ENCODE measurements around the gene SPC25.

SPC25 gene

GRCh38 chr2:168854651-168855050 lies 35.6 kb downstream of the SPC25 start:
- Histone ChIP-seq H2BK120ac (ENCODE audit: low read depth, low read length) (no peak overlapping the region), H2AFZ (ENCODE audit: low read length) (no peak overlapping the region), H3K9ac (ENCODE audit: low read depth, low read length, poor library complexity) (no peak overlapping the region), H3K4ac (ENCODE audit: low read length) (no peak overlapping the region), H3K14ac (ENCODE audit: low read length) (no peak overlapping the region), H3K4me2 (ENCODE audit: insufficient read depth, low read length, poor library complexity, severe bottlenecking) (no peak overlapping the region), H4K91ac (ENCODE audit: low read depth, low read length, poor library complexity) (no peak overlapping the region), H3K4me3 (ENCODE audit: low read length in 2 of 2) (no peak overlapping the region), H3K27me3 (ENCODE audit: control insufficient read depth in 3 of 3, insufficient read depth in 3 of 3, low read depth in 1 of 3, low read length in 3 of 3) (no peaks in the 10 kb centered on the region), H3K18ac (ENCODE audit: low read length) (no peak overlapping the region), H3K9me3 (replicated peaks in 1 of 2; ENCODE audit: control insufficient read depth in 2 of 2, insufficient read depth in 1 of 2, low read depth in 1 of 2, low read length in 2 of 2) (no peaks in the 10 kb centered on the region), H3K79me1 (ENCODE audit: low read depth, low read length) (no peaks in the 10 kb centered on the region), H3K23ac (ENCODE audit: low read depth, low read length, poor library complexity) (no peak overlapping the region), H2AK5ac (ENCODE audit: low read depth, low read length) (no peak overlapping the region), H3K4me1 (ENCODE audit: control insufficient read depth in 2 of 2, insufficient read depth in 1 of 2, low read depth in 1 of 2, low read length in 2 of 2) (peaks cover 0 to 3% of the 10 kb centered on the region in 2 donors), H4K8ac (ENCODE audit: low read depth, low read length) (no peak overlapping the region), H2BK12ac (ENCODE audit: low read length) (no peak overlapping the region), H2BK5ac (ENCODE audit: low read length) (no peak overlapping the region), H3K27ac (replicated peaks; ENCODE audit: low read length) (no peak overlapping the region), H3K36me3 (replicated peaks in 1 of 2; ENCODE audit: control insufficient read depth in 2 of 2, insufficient read depth in 2 of 2, low read length in 2 of 2) (peaks cover 0 to 68% of the 10 kb centered on the region in 2 donors), H2BK15ac (ENCODE audit: low read length) (no peak overlapping the region)
- DNase-seq (ENCODE audit: low spot score) = no peak
- no CpG with 5 or more reads among the region's 5 CpGs for WGBS, 2 donors (ENCODE audit: extremely low coverage in 2 of 2, insufficient read length in 2 of 2, insufficient replicate concordance in 1 of 2)

- Histone ChIP-seq H2BK120ac (ENCODE audit: low read depth, low read length) (no peak overlapping the region), H3K79me1 (ENCODE audit: low read depth, low read length) (no peaks in the 10 kb centered on the region), H2AK5ac (ENCODE audit: low read depth, low read length) (no peak overlapping the region), H3K27me3 (ENCODE audit: control insufficient read depth in 3 of 3, insufficient read depth in 3 of 3, low read depth in 1 of 3, low read length in 3 of 3) (no peaks in the 10 kb centered on the region), H2BK15ac (ENCODE audit: low read length) (no peak overlapping the region), H3K4ac (ENCODE audit: low read length) (no peak overlapping the region), H4K91ac (ENCODE audit: low read depth, low read length, poor library complexity) (no peak overlapping the region), H2AFZ (ENCODE audit: low read length) (no peak overlapping the region), H3K4me2 (ENCODE audit: insufficient read depth, low read length, poor library complexity, severe bottlenecking) (no peak overlapping the region), H3K9me3 (replicated peaks in 1 of 2; ENCODE audit: control insufficient read depth in 2 of 2, insufficient read depth in 1 of 2, low read depth in 1 of 2, low read length in 2 of 2) (no peaks in the 10 kb centered on the region), H4K8ac (ENCODE audit: low read depth, low read length) (no peak overlapping the region), H3K4me1 (ENCODE audit: control insufficient read depth in 2 of 2, insufficient read depth in 1 of 2, low read depth in 1 of 2, low read length in 2 of 2) (peaks cover 0 to 3% of the 10 kb centered on the region in 2 donors), H3K14ac (ENCODE audit: low read length) (no peak overlapping the region), H3K18ac (ENCODE audit: low read length) (no peak overlapping the region), H3K27ac (replicated peaks; ENCODE audit: low read length) (no peak overlapping the region), H3K4me3 (ENCODE audit: low read length in 2 of 2) (no peak overlapping the region), H2BK5ac (ENCODE audit: low read length) (no peak overlapping the region), H3K36me3 (replicated peaks in 1 of 2; ENCODE audit: control insufficient read depth in 2 of 2, insufficient read depth in 2 of 2, low read length in 2 of 2) (peaks cover 0 to 57% of the 10 kb centered on the region in 2 donors), H3K23ac (ENCODE audit: low read depth, low read length, poor library complexity) (no peak overlapping the region), H3K9ac (ENCODE audit: low read depth, low read length, poor library complexity) (no peak overlapping the region), H2BK12ac (ENCODE audit: low read length) (no peak overlapping the region)
- no peak for DNase-seq (ENCODE audit: low spot score)
- no CpG with 5 or more reads among the region's 1 CpG for WGBS, 2 donors (ENCODE audit: extremely low coverage in 2 of 2, insufficient read length in 2 of 2, insufficient replicate concordance in 1 of 2)
These were observed 36.8 kb downstream of the SPC25 start for GRCh38 chr2:168853471-168853870.

GRCh38 chr2:168852481-168852880 lies 37.7 kb downstream of the SPC25 start:
- no peak overlapping the region for H2AK5ac ChIP-seq (ENCODE audit: low read depth, low read length)
- no peaks in the 10 kb centered on the region for H3K27me3 ChIP-seq (ENCODE audit: control insufficient read depth in 3 of 3, insufficient read depth in 3 of 3, low read depth in 1 of 3, low read length in 3 of 3)
- no peaks in the 10 kb centered on the region for H3K9me3 ChIP-seq (replicated peaks in 1 of 2; ENCODE audit: control insufficient read depth in 2 of 2, insufficient read depth in 1 of 2, low read depth in 1 of 2, low read length in 2 of 2)
- H2BK15ac ChIP-seq (ENCODE audit: low read length) = no peak overlapping the region
- no peak overlapping the region for H3K4me2 ChIP-seq (ENCODE audit: insufficient read depth, low read length, poor library complexity, severe bottlenecking)
- no peaks in the 10 kb centered on the region for H3K79me1 ChIP-seq (ENCODE audit: low read depth, low read length)
- H2BK5ac ChIP-seq (ENCODE audit: low read length) = no peak overlapping the region
- no peak for DNase-seq (ENCODE audit: low spot score)
- peaks cover 0 to 47% of the 10 kb centered on the region in 2 donors for H3K36me3 ChIP-seq (replicated peaks in 1 of 2; ENCODE audit: control insufficient read depth in 2 of 2, insufficient read depth in 2 of 2, low read length in 2 of 2)
- no peak overlapping the region for H3K9ac ChIP-seq (ENCODE audit: low read depth, low read length, poor library complexity)
- H3K4me1 ChIP-seq (ENCODE audit: control insufficient read depth in 2 of 2, insufficient read depth in 1 of 2, low read depth in 1 of 2, low read length in 2 of 2) = peaks cover 0 to 3% of the 10 kb centered on the region in 2 donors
- WGBS, 2 donors (ENCODE audit: extremely low coverage in 2 of 2, insufficient read length in 2 of 2, insufficient replicate concordance in 1 of 2) = no CpG with 5 or more reads among the region's 3 CpGs
- no peak overlapping the region for H3K4me3 ChIP-seq (ENCODE audit: low read length in 2 of 2)
- no peak overlapping the region for H2BK12ac ChIP-seq (ENCODE audit: low read length)
- H3K27ac ChIP-seq (replicated peaks; ENCODE audit: low read length) = no peak overlapping the region
- no peak overlapping the region for H3K18ac ChIP-seq (ENCODE audit: low read length)
- no peak overlapping the region for H2BK120ac ChIP-seq (ENCODE audit: low read depth, low read length)
- no peak overlapping the region for H3K4ac ChIP-seq (ENCODE audit: low read length)
- H4K91ac ChIP-seq (ENCODE audit: low read depth, low read length, poor library complexity) = no peak overlapping the region
- no peak overlapping the region for H3K14ac ChIP-seq (ENCODE audit: low read length)
- H4K8ac ChIP-seq (ENCODE audit: low read depth, low read length) = no peak overlapping the region
- H2AFZ ChIP-seq (ENCODE audit: low read length) = no peak overlapping the region
- no peak overlapping the region for H3K23ac ChIP-seq (ENCODE audit: low read depth, low read length, poor library complexity)

- Histone ChIP-seq H3K27me3 (ENCODE audit: control insufficient read depth in 3 of 3, insufficient read depth in 3 of 3, low read depth in 1 of 3, low read length in 3 of 3) (no peaks in the 10 kb centered on the region), H3K27ac (replicated peaks; ENCODE audit: low read length) (no peak overlapping the region), H4K8ac (ENCODE audit: low read depth, low read length) (no peak overlapping the region), H3K36me3 (replicated peaks in 1 of 2; ENCODE audit: control insufficient read depth in 2 of 2, insufficient read depth in 2 of 2, low read length in 2 of 2) (peaks cover 0 to 44% of the 10 kb centered on the region in 2 donors), H2BK5ac (ENCODE audit: low read length) (no peak overlapping the region), H3K23ac (ENCODE audit: low read depth, low read length, poor library complexity) (no peak overlapping the region), H3K4me1 (ENCODE audit: control insufficient read depth in 2 of 2, insufficient read depth in 1 of 2, low read depth in 1 of 2, low read length in 2 of 2) (peaks cover 0 to 3% of the 10 kb centered on the region in 2 donors), H3K4me2 (ENCODE audit: insufficient read depth, low read length, poor library complexity, severe bottlenecking) (no peak overlapping the region), H3K79me1 (ENCODE audit: low read depth, low read length) (no peaks in the 10 kb centered on the region), H2AK5ac (ENCODE audit: low read depth, low read length) (no peak overlapping the region), H3K9me3 (replicated peaks in 1 of 2; ENCODE audit: control insufficient read depth in 2 of 2, insufficient read depth in 1 of 2, low read depth in 1 of 2, low read length in 2 of 2) (no peaks in the 10 kb centered on the region), H3K9ac (ENCODE audit: low read depth, low read length, poor library complexity) (no peak overlapping the region), H3K4ac (ENCODE audit: low read length) (no peak overlapping the region), H3K4me3 (ENCODE audit: low read length in 2 of 2) (no peak overlapping the region), H2BK15ac (ENCODE audit: low read length) (no peak overlapping the region), H3K14ac (ENCODE audit: low read length) (no peak overlapping the region), H3K18ac (ENCODE audit: low read length) (no peak overlapping the region), H2AFZ (ENCODE audit: low read length) (no peak overlapping the region), H2BK12ac (ENCODE audit: low read length) (no peak overlapping the region), H2BK120ac (ENCODE audit: low read depth, low read length) (no peak overlapping the region), H4K91ac (ENCODE audit: low read depth, low read length, poor library complexity) (no peak overlapping the region)
- DNase-seq (ENCODE audit: low spot score) = no peak
- no CpG with 5 or more reads among the region's 5 CpGs for WGBS, 2 donors (ENCODE audit: extremely low coverage in 2 of 2, insufficient read length in 2 of 2, insufficient replicate concordance in 1 of 2)
These were observed 38.4 kb downstream of the SPC25 start for GRCh38 chr2:168851674-168852320.
